Measurements from ENCODE around the gene AXIN2.

AXIN2 gene

DNA sequence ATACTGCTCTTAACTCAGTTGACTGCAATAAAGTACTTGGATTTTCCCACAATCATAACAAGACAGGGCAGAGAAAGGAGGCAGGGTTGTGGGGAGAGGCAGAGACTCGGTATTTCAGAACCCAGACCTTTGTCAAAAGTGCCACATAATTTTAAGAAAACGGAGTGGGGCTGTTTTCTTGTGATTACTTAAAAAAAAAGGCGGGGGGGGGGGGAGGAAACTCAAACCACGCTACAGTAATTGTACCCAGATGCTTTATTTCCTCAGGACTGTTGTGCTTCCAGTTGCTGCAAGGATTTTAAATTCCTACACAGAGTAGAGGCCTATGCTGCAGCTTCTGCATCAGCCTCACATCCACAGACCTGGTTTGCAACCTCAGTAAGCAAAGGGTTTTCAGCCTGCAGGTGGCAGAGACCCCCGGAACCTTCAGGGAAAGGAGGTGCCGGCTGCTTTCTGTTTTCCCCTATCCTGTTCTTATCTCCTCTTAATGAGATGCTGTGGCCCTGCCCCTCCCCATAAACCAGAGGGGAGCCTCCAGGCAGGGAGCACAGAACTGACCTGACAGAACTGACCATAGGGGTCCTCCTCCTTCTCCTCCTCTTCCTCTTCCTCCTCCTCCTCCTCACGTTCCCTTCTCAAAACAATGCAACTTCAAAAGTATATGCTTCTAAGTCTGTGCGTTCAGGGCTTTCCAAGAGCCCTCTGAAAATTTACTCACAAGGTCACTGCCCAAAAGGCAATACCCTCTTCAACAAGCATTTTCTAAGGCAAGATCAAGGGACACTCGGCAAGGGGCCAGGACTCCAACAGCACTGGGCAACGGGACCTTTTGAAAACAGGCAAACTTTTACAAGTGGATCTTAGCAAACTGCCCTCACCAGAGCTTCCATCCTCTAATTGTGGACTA lies 7.5 kb downstream of the AXIN2 start:
- DNase-seq (ENCODE audit: low spot score), result no peak

DNA sequence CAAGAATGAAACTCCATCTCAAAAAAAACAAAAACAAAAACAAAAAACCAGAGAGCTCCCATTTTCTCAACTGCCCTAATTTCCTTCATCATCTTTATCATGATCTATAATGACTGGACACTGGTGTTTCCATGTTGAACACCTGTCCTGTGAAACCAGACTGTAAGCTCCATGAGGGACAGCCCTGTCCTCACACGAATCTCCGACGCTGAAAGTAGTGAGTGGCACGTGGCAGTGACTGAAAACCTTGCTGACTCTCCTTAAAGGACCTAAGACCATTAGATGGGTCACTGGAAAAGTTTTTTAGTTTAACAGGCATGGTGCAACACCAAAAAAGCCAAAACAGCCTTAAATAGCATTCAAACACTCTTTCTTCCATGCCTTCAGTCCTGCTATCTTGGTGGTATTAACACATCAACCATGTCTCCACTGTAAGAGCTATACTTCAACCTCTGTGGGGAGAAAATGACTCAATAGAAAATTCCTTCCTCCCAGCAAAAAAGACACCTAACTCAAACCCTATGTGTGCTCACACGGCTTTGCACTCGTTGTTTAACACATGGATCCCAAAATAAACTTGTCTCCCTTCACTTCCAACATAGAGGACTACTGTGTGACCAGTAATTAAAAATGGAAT lies 8.3 kb downstream of the AXIN2 start:
- no peak for DNase-seq (ENCODE audit: low spot score)

- DNase-seq (ENCODE audit: low spot score), result no peak
Observed at GRCh38 chr17:65552214-65552613, 9.2 kb downstream of the AXIN2 start.

- DNase-seq (ENCODE audit: low spot score), result no peak
Observed at GRCh38 chr17:65551267-65552040, 10.0 kb downstream of the AXIN2 start.

GRCh38 chr17:65550758-65551157 lies 10.7 kb downstream of the AXIN2 start:
- no peak for DNase-seq (ENCODE audit: low spot score)

DNA sequence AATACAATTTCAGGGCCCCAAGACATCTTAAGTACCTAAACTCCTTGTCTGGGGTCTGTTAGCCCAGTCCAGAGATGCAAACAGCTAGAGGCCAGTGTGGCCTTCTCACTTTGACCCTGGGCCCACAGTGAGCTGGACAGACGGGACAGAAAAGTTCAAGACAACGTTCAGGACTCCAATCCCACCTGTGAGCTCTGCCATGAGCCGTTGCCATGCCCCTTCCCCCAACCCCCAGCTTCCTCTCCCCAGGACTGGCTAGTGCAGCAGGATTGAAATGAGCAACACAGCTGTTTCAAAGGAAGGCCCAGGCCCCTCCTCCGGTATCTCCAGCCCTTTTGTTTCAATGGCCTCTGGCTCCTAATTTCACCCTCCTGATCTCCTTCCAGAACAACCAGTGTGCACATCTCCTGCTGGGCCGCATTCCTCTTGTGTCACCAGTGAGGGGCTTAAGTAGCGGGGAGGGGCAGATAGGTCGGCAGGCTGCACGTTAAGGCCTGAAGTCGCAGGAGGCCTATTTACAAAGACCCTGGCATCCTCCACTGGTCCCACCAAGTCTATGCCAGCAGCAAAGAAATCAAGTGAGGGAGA lies 11.3 kb downstream of the AXIN2 start:
- no peak for DNase-seq (ENCODE audit: low spot score)

DNA sequence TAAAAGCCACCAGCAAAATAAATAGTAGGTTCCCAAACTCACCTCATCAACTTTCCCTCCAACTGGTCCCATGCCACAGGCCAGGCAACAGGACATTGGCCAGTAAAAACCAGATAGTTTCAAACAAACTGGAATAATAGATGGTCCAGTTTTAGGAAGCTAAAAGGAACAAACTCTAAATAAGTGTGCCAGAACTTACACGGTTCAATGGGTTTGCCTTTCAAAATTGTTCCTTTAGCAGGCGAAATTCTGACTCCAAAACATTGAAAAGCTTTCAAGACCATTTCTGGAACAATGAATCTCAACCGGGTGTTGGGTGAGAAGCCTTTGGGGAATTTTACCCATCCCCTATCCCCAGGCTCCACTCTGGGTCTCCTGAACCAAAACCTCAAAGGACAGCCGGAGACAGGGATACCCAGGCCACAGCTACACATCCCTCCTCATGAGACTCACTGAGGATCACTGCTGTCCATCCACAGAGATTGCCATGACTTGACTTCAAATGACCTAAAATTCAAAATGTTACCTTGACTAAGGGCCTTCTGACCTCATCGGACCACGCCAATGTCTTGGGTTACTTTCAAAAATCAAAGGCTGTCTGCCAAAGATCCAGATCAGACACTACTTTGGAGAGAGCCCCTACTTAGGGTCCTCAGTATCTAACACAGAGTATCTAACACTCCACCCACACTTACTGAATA lies 13.0 kb downstream of the AXIN2 start:
- peak; percentile 45 for DNase-seq (ENCODE audit: low spot score)

DNA sequence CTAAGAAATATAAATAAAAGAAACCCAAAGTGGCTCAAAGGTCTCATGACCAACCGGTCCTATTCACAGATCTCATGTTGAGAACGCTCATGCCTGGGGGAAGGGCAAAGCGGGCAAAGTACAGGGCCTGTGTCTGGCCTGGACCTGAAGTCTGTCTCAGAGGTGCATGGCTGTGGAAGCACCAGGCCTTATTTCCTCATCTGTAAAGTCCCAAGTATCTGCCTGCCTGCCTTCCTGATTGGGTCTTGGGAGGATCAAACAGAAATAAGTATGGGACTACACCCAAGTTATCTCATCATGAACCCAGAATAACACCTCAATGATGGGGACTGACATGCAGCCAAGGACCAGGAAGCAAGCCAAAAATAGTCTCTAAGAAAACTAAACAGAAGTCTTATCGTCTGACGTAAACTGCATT lies 14.2 kb downstream of the AXIN2 start:
- peak; percentile 37 for DNase-seq (ENCODE audit: low spot score)

DNA sequence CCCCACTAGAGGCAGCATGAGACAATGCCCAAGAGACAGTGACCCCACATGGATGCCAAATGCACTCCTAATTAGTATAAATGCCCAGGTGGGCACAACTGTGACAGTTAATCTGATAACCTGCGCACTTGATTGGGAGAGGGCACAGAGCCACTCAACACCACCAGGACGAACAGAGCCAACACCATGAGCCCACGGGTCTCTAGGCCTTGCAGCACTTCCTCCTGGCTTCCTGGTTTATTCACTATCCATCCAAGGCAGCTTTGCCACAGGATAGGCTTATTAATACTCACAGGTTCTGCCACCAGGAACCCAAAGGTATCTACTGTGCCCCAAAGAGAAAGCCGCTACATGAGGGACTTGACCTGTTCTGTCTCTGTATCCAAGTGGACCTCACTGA lies 14.9 kb downstream of the AXIN2 start:
- no peak for DNase-seq (ENCODE audit: low spot score)

DNA sequence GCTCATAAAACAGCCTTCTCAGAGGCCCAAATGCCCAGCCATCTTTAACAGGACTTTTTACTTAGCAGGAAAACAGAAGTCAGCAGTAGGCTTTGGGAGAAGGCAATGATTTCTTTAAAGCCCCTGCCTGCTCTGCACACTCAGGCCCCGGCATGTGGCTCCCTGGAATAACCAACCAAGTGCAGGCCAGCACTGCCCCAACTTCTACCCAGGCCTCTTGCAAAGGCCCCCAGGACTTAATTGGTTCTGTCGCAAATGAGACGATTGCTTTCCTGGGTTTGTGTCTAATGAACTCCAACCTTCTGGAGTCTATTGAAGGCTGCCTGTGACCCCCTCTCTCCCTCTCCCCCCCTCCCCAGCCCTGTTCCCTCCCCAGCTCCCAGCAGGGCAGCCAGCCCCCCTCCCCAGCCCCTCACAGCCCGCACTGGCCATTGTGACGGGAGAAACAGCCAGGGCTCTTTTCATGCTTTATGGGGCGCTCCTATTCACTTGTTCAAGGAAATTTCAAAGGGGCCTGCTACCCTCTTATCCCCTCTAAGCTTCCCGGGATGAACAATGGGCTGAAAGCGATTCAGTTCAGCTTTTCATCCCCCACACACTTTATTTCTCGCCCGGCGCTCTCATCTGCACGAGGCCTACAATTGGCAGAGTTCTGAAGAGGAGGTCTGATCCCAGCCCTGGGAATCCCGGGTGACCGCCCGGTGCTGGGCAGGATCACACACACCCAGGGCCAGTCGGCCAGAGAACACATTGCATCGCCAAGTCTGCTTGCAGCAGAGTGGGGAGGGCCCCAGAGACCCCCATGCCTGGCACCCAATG lies 15.5 kb downstream of the AXIN2 start:
- DNase-seq (ENCODE audit: low spot score), result no peak

GRCh38 chr17:65544672-65545071 lies 16.8 kb downstream of the AXIN2 start:
- no peak for DNase-seq (ENCODE audit: low spot score)

GRCh38 chr17:65542610-65543009 lies 18.8 kb downstream of the AXIN2 start:
- DNase-seq (ENCODE audit: low spot score), result no peak

- no peak for DNase-seq (ENCODE audit: low spot score)
Observed at GRCh38 chr17:65542067-65542466, 19.4 kb downstream of the AXIN2 start.

DNA sequence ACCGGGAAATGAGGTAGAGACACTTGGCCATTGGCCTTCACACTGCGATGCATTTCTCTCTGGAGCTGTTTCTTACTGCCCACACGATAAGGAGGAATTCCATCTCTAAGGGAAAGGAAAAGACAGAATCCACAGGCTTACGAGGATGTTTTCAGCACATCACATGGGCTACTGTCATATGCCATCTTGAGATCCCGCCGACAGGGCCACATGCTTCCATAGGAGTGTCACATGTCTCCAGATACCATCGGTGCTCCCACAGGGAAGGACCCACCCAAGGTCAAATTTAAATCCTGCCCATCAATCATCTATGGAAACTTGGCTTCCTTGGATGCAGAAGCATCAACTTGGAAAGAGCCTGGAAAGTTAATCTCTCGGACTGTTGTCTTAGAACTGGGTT lies 20.0 kb downstream of the AXIN2 start:
- no peak for DNase-seq (ENCODE audit: low spot score)

DNA sequence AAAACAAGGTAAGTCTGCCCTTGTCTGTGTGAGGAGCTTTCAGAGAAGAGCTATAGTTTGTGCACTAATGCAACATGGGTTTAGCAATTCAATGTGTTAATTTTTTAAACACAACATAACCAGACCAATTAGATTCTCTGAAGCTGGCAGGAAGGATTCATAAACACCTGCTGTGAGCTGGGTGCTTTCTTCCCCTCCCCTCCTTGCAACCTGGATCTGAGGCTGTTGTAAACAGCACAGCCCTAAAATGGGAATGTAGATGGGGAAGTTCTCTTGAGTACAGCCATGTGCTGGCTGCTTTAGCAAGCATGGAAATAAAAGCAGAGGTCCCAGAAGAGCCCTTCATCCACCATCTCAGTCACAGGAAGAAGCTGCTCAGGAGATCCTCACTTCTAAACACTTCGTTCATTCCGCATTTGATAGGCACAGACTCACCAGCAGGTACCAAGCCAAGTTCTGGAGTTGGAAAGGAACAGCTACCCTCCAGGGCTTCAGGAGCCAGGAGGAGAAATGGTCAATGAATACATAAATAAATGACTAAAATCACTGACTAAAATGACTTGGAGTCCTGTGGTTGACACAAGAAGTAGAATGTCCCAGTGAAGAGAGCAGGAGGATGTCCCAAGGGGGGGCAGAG lies 21.7 kb downstream of the AXIN2 start:
- no peak for DNase-seq (ENCODE audit: low spot score)

GRCh38 chr17:65538675-65539529 lies 22.5 kb downstream of the AXIN2 start:
- DNase-seq (ENCODE audit: low spot score), result peak; percentile 47

- DNase-seq (ENCODE audit: low spot score), result no peak
Observed at GRCh38 chr17:65537845-65538674, 23.4 kb downstream of the AXIN2 start.

DNA sequence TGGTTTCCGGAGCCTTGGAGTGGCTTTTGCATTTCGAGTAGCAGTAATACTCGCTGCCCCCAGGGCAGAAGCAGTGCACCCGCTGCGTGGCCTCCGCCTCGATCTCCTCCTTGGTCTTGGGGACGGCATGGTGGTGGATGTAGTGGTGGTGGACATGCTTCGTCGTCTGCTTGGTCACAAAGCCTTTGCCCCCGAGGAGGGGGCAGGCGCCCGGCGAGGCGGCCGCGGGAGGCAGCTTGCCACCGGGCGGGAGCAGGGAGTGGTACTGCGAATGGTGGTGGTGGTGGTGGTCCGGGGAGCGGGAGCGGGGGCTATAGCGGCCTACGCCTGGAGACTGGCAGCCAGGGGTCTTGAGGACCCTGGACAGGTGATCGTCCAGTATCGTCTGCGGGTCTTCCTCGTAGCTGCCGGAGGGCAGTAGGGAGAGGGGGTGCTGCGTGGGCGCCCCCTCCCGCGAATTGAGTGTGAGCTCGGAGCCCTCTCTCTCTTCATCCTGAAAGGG lies 24.1 kb downstream of the AXIN2 start:
- no peak for DNase-seq (ENCODE audit: low spot score)
